H9 (cell line): ENCODE results near the gene SRSF7. TPM values are rescaled to one million over a fixed set of nuclear protein-coding genes. Genes with fewer than 3 reads are reported as not detected.

Experiments used
- DNase-seq: peaks from one replicate; pipeline ENCODE4 v3.0.0-alpha.2; 2017
- H2AFZ ChIP-seq: one replicate; pipeline ENCODE4 v1.6.1; 2013; ENCODE audit warnings: mild to moderate bottlenecking, low read length, control low read depth, moderate library complexity
- H2AK5ac ChIP-seq: 2 replicates; pipeline ENCODE4 v1.6.1; 2013; ENCODE audit warnings: low read length, control low read depth, mixed read lengths; ENCODE audit not compliant: insufficient read length
- H2BK120ac ChIP-seq: one replicate; pipeline ENCODE4 v1.6.1; 2013; ENCODE audit warnings: low read depth, mild to moderate bottlenecking, low read length, control low read depth, inconsistent platforms; ENCODE audit not compliant: poor library complexity, severe bottlenecking
- H2BK12ac ChIP-seq: 2 replicates; pipeline ENCODE4 v1.6.1; 2013; ENCODE audit warnings: low read length, control low read depth, mixed read lengths, low read depth; ENCODE audit not compliant: insufficient read length
- H2BK15ac ChIP-seq: 2 replicates; pipeline ENCODE4 v1.6.1; 2013; ENCODE audit warnings: low read depth, low read length, control low read depth
- H2BK20ac ChIP-seq: one replicate; pipeline ENCODE4 v1.6.1; 2013; ENCODE audit warnings: low read depth, mild to moderate bottlenecking, low read length, control low read depth, inconsistent platforms; ENCODE audit not compliant: poor library complexity, severe bottlenecking
- H2BK5ac ChIP-seq: 2 replicates; pipeline ENCODE4 v1.6.1; 2013; ENCODE audit warnings: low read length, control low read depth, mixed read lengths; ENCODE audit not compliant: insufficient read length
- H3K14ac ChIP-seq: 2 replicates; pipeline ENCODE4 v1.6.1; 2013; ENCODE audit warnings: low read length, control low read depth; ENCODE audit not compliant: insufficient read depth
- H3K18ac ChIP-seq: 2 replicates; pipeline ENCODE4 v1.6.1; 2013; ENCODE audit warnings: low read depth, mild to moderate bottlenecking, mixed read lengths, low read length, control low read depth; ENCODE audit not compliant: insufficient read length
- H3K23ac ChIP-seq: 2 replicates; pipeline ENCODE4 v1.6.1; 2013; ENCODE audit warnings: low read length, control low read depth, mixed read lengths, low read depth; ENCODE audit not compliant: insufficient read length
- H3K23me2 ChIP-seq: 2 replicates; pipeline ENCODE4 v1.6.1; 2013; ENCODE audit warnings: low read depth, mild to moderate bottlenecking, mixed read lengths, low read length, control low read depth; ENCODE audit not compliant: insufficient read length, poor library complexity, severe bottlenecking
- H3K27ac ChIP-seq: 2 replicates; pipeline ENCODE4 v1.5.1; 2013; ENCODE audit warnings: low read length, control low read depth, mixed read lengths, low read depth; ENCODE audit not compliant: insufficient read length
- H3K27me3 ChIP-seq: 2 replicates; pipeline ENCODE4 v1.6.1; 2013; ENCODE audit warnings: low read length, control low read depth, inconsistent platforms; ENCODE audit not compliant: insufficient read depth
- H3K4ac ChIP-seq: 2 replicates; pipeline ENCODE4 v1.6.1; 2013; ENCODE audit warnings: low read depth, mild to moderate bottlenecking, control low read depth, inconsistent platforms, low read length, moderate library complexity
- H3K4me1 ChIP-seq: 2 replicates; pipeline ENCODE4 v1.6.1; 2013; ENCODE audit warnings: low read length, control low read depth, inconsistent platforms; ENCODE audit not compliant: insufficient read depth
- H3K4me2 ChIP-seq: 2 replicates; pipeline ENCODE4 v1.6.1; 2013; ENCODE audit warnings: low read length, control low read depth, mixed read lengths; ENCODE audit not compliant: insufficient read length, insufficient read depth
- H3K56ac ChIP-seq: 2 replicates; pipeline ENCODE4 v1.6.1; 2013; ENCODE audit warnings: low read depth, mild to moderate bottlenecking, mixed read lengths, low read length, control low read depth; ENCODE audit not compliant: insufficient read length
- H3K79me1 ChIP-seq: 2 replicates; pipeline ENCODE4 v1.6.1; 2013; ENCODE audit warnings: low read depth, mild to moderate bottlenecking, moderate library complexity, low read length, control low read depth, inconsistent platforms; ENCODE audit not compliant: insufficient read depth, poor library complexity, severe bottlenecking
- H3K79me2 ChIP-seq: 2 replicates; pipeline ENCODE4 v1.6.1; 2013; ENCODE audit warnings: low read length, control low read depth, inconsistent platforms; ENCODE audit not compliant: insufficient read depth
- H3K9ac ChIP-seq: 2 replicates; pipeline ENCODE4 v1.6.1; 2013; ENCODE audit warnings: low read length, control low read depth, mixed read lengths; ENCODE audit not compliant: insufficient read length; ENCODE audit errors: extremely low read depth
- H3K9me3 ChIP-seq: one replicate; pipeline ENCODE4 v1.6.1; 2013; ENCODE audit warnings: low read depth, low read length, inconsistent platforms; ENCODE audit not compliant: control insufficient read depth
- H3T11ph ChIP-seq: one replicate; pipeline ENCODE4 v1.6.1; 2013; ENCODE audit warnings: mild to moderate bottlenecking, low read length, control low read depth, inconsistent platforms
- H4K20me1 ChIP-seq: one replicate; pipeline ENCODE4 v1.6.1; 2013; ENCODE audit not compliant: control insufficient read depth, insufficient read length, insufficient read depth
- H4K5ac ChIP-seq: 2 replicates; pipeline ENCODE4 v1.6.1; 2013; ENCODE audit warnings: low read depth, mild to moderate bottlenecking, mixed read lengths, low read length, control low read depth; ENCODE audit not compliant: insufficient read length
- H4K8ac ChIP-seq: replicated peaks from 2 replicates; pipeline ENCODE4 v1.6.1; 2013; ENCODE audit warnings: low read length, control low read depth, mixed read lengths, low read depth; ENCODE audit not compliant: insufficient read length
- H4K91ac ChIP-seq: 2 replicates; pipeline ENCODE4 v1.6.1; 2013; ENCODE audit warnings: low read depth, mild to moderate bottlenecking, moderate library complexity, mixed read lengths, low read length, control low read depth; ENCODE audit not compliant: insufficient read length
- H3K27ac Mint-ChIP-seq, 3 experiments: 2 replicates in 2 of 3; 3 replicates in 1 of 3; pipeline ENCODE4 v1.8.0; 2020 to 2021; ENCODE audit warnings: mixed read lengths in 3 of 3, mild to moderate bottlenecking in 1 of 3, moderate library complexity in 1 of 3
- H3K27me3 Mint-ChIP-seq: 2 replicates; pipeline ENCODE4 v1.8.0; 2021; ENCODE audit warnings: low read depth, mild to moderate bottlenecking, moderate library complexity, mixed read lengths
- H3K36me3 Mint-ChIP-seq, 3 experiments: 2 replicates in 2 of 3; 3 replicates in 1 of 3; pipeline ENCODE4 v1.8.0; 2020 to 2021; ENCODE audit warnings: low read depth in 3 of 3, mixed read lengths in 3 of 3; ENCODE audit not compliant: insufficient read depth in 1 of 3
- H3K4me1 Mint-ChIP-seq, 2 experiments: 2 replicates each; pipeline ENCODE4 v1.8.0; 2020; ENCODE audit warnings: mixed read lengths in 2 of 2
- H3K4me3 Mint-ChIP-seq, 2 experiments: 2 replicates in 1 of 2; 3 replicates in 1 of 2; pipeline ENCODE4 v1.8.0; 2020 to 2021; ENCODE audit warnings: mild to moderate bottlenecking in 2 of 2, mixed read lengths in 2 of 2, moderate library complexity in 1 of 2
- H3K9me3 Mint-ChIP-seq, 2 experiments: 2 replicates in 1 of 2; 3 replicates in 1 of 2; pipeline ENCODE4 v1.8.0; 2020; ENCODE audit warnings: mild to moderate bottlenecking in 2 of 2, mixed read lengths in 2 of 2, moderate library complexity in 1 of 2
- WGBS: extraction: QIAGEN DNeasy Blood & Tissue Kit; methylation state at CpG from one replicate; pipeline ENCODE4 v1.1.7; 2013; ENCODE audit warnings: missing lambda C conversion rate, low lambda C conversion rate, mixed read lengths; ENCODE audit not compliant: insufficient read length; ENCODE audit errors: extremely low coverage; 5-methylcytosine and 5-hydroxymethylcytosine counted together
- total RNA-seq: library from RNA; stranded (reverse); gene quantifications from 2 replicates; pipeline ENCODE4 v1.2.1, GENCODE V29; 2021
- TF ChIP-seq, protein P1 (sequence below): fragments of 200-600 bp; sonication (generic); conservative IDR thresholded peaks from 3 replicates; pipeline ENCODE4 v1.8.0; 2021; ENCODE audit warnings: antibody characterized with exemption, mild to moderate bottlenecking

Gene SRSF7
- total RNA-seq, 1 experiment from 2014 or later, result 576 TPM

DNA sequence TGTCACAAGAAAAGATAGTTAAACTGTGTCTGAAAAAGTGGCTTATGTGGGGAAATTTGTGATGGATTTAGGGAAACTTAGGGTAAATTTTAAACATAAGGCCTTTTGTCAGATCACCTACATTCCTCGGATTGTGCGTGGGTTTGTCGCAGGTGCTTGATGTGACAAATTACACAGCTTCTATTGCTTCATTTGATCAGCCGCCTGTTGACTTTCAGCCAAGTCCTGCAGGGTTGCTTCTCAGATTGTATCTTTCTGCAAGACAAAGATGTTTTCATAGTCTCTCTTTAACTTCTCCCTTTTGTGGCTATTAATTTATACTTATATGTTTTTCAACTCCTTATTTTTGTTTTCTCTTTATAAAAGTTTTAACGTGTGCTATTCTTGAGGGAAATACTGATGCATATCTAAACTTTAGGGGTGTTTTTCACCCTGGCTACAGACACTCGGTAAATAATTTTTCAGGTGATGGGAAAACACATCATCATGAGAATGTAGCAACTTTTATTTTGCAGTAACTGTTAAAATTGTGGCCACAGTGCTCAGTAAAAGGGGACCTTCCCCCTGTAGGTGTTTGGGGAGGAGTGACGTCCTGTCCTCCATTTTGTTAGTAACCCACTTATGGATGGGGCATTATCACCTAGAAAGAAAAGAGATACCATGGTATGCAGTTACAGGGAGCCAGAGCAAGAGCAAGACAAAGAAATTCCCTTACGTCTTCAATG lies 53.9 kb downstream of the SRSF7 start:
- no peaks in the 10 kb centered on the region for H3K9me3 ChIP-seq
- Mint-ChIP-seq H3K4me3 (no peak overlapping the region), H3K9me3 (no peaks in the 10 kb centered on the region), H3K27me3 (no peaks in the 10 kb centered on the region), H3K4me1 (peaks cover 0 to 11% of the 10 kb centered on the region in 2 experiments; a peak in 2 of 4 replicates), H3K36me3 (no peaks in the 10 kb centered on the region; a peak in 1 of 7 replicates), H3K27ac (no peak overlapping the region)
- no peaks in the 10 kb centered on the region for H4K20me1 ChIP-seq
- no peak overlapping the region for H3K27ac ChIP-seq
- no peak overlapping the region for H4K5ac ChIP-seq
- H3K79me2 ChIP-seq, result no peaks in the 10 kb centered on the region
- H4K8ac ChIP-seq, result no peak overlapping the region
- H3T11ph ChIP-seq, result no peak overlapping the region
- H3K79me1 ChIP-seq, result no peaks in the 10 kb centered on the region
- H4K91ac ChIP-seq, result no peak overlapping the region
- no peak overlapping the region for H2BK20ac ChIP-seq
- no peak overlapping the region for H3K9ac ChIP-seq
- H3K4me1 ChIP-seq, result no peaks in the 10 kb centered on the region
- H2BK15ac ChIP-seq, result no peak overlapping the region
- DNase-seq, result no peak
- no peak overlapping the region for H2BK12ac ChIP-seq
- WGBS, result no CpG with 5 or more reads among the region's 8 CpGs
- TF ChIP-seq, protein P1, sequence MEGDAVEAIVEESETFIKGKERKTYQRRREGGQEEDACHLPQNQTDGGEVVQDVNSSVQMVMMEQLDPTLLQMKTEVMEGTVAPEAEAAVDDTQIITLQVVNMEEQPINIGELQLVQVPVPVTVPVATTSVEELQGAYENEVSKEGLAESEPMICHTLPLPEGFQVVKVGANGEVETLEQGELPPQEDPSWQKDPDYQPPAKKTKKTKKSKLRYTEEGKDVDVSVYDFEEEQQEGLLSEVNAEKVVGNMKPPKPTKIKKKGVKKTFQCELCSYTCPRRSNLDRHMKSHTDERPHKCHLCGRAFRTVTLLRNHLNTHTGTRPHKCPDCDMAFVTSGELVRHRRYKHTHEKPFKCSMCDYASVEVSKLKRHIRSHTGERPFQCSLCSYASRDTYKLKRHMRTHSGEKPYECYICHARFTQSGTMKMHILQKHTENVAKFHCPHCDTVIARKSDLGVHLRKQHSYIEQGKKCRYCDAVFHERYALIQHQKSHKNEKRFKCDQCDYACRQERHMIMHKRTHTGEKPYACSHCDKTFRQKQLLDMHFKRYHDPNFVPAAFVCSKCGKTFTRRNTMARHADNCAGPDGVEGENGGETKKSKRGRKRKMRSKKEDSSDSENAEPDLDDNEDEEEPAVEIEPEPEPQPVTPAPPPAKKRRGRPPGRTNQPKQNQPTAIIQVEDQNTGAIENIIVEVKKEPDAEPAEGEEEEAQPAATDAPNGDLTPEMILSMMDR, result no peak
- H3K23me2 ChIP-seq, result no peaks in the 10 kb centered on the region
- H3K23ac ChIP-seq, result no peak overlapping the region
- no peak overlapping the region for H3K56ac ChIP-seq
- no peak overlapping the region for H3K14ac ChIP-seq
- no peak overlapping the region for H3K4ac ChIP-seq
- H3K27me3 ChIP-seq, result no peaks in the 10 kb centered on the region
- no peak overlapping the region for H2AK5ac ChIP-seq
- H2AFZ ChIP-seq, result no peak overlapping the region
- no peak overlapping the region for H3K18ac ChIP-seq
- H2BK120ac ChIP-seq, result no peak overlapping the region
- H3K4me2 ChIP-seq, result no peak overlapping the region
- no peak overlapping the region for H2BK5ac ChIP-seq

Other genes with a start within 250 kb of the SRSF7 start
- gene HNRNPLL, start 148.4 kb downstream of the SRSF7 start, total RNA-seq, result 50.7 and 52.3 TPM in 2 replicates
- gene GALM, start 85.2 kb downstream of the SRSF7 start, total RNA-seq, result 10.0 and 10.4 TPM in 2 replicates
- gene GEMIN6, start 26.8 kb upstream of the SRSF7 start, total RNA-seq, result 21.9 and 22.1 TPM in 2 replicates
- gene DHX57, start 124.6 kb upstream of the SRSF7 start, total RNA-seq, result 27.5 and 32.0 TPM in 2 replicates
- 6.7 and 8.0 TPM in 2 replicates for gene MORN2, start 124.6 kb upstream of the SRSF7 start, total RNA-seq
- gene ARHGEF33, start 138.5 kb upstream of the SRSF7 start, total RNA-seq, result 0.64 and 0.92 TPM in 2 replicates